Measurements from ENCODE around the gene CDKAL1.
"Not testable (repeated sequence)": the region's sequence is repeated elsewhere in the genome, so short reads cannot be mapped to it uniquely, and the experiment has no call there.

CDKAL1 gene

DNA sequence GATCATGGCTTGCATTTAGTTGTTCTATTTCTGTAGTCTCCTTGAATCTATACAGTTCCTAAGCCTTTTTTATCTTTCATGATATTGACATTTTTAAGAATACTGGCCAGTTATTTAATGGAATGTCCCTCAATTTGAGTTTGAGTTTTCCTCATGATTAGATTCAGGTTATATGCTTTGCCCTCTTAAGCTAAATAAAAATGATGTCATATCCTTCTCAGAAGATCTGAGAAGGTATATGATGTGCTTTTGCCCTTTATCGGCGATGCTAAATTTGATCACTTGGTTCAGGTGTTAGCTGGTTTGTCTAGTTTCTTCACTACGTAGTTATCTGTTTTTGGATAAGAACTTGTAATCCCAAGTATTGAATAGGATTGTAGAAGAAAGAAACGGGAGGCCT is 549.5 kb downstream of the CDKAL1 start:
- Histone ChIP-seq H3K4me1 (ENCODE audit: control insufficient read depth, insufficient read depth, low read length) (no peaks in the 10 kb centered on the region), H3K27me3 (replicated peaks; ENCODE audit: control insufficient read depth, insufficient read depth, low read length) (no peaks in the 10 kb centered on the region), H3K4me3 (ENCODE audit: low read length) (no peak overlapping the region), H3K36me3 (ENCODE audit: control insufficient read depth, insufficient read depth, low read length, severe bottlenecking) (no peaks in the 10 kb centered on the region), H3K9ac (ENCODE audit: low read length) (no peak overlapping the region), H3K9me3 (ENCODE audit: control insufficient read depth, low read length) (no peaks in the 10 kb centered on the region)
- DNase-seq (ENCODE audit: low read depth) = no peak

DNA sequence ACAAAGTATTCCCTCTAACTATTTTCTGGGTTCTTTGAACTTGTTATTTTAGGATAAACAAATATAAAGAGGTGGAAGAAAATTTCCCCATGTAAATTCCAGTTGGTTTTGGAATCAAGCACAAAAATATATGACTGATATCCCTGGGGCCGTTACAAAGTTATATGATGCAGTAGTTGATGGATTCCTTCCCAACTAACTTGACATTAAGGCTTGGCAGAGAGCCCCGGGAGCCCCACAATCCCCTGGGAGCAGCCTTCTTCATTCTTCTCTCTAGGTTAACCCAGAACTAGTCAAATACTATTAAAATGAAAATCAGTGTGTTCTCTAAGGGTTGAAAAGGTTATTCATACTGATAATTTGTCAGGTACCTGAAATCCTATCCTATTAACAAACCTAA is 550.4 kb downstream of the CDKAL1 start:
- H3K9me3 ChIP-seq (ENCODE audit: control insufficient read depth, low read length) = no peaks in the 10 kb centered on the region
- no peaks in the 10 kb centered on the region for H3K36me3 ChIP-seq (ENCODE audit: control insufficient read depth, insufficient read depth, low read length, severe bottlenecking)
- no peaks in the 10 kb centered on the region for H3K27me3 ChIP-seq (replicated peaks; ENCODE audit: control insufficient read depth, insufficient read depth, low read length)
- H3K4me3 ChIP-seq (ENCODE audit: low read length) = no peak overlapping the region
- H3K4me1 ChIP-seq (ENCODE audit: control insufficient read depth, insufficient read depth, low read length) = no peaks in the 10 kb centered on the region
- peak; percentile 16 for DNase-seq (ENCODE audit: low read depth)
- H3K9ac ChIP-seq (ENCODE audit: low read length) = no peak overlapping the region

DNA sequence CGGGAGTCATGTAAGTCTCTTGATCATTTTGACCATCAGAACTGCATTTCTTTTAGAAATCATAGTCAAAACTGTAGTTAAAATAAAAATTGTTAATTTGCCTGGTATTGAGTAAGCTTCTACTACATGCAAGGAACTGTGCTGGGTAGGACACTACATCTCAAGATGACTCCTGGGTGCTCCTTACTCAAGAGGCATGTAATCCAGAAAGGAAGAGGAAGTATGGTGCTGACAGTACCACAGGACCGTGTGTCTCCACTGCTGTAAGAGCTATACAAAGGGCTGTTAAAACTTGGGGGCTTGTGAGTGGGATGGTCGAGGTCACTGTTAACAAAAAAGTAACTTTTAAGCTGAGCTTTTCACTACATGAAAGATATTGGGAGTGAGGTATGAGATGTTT is 551.0 kb downstream of the CDKAL1 start:
- no peak for DNase-seq (ENCODE audit: low read depth)
- Histone ChIP-seq H3K9ac (ENCODE audit: low read length) (no peak overlapping the region), H3K9me3 (ENCODE audit: control insufficient read depth, low read length) (no peaks in the 10 kb centered on the region), H3K27me3 (replicated peaks; ENCODE audit: control insufficient read depth, insufficient read depth, low read length) (no peaks in the 10 kb centered on the region), H3K36me3 (ENCODE audit: control insufficient read depth, insufficient read depth, low read length, severe bottlenecking) (no peaks in the 10 kb centered on the region), H3K4me3 (ENCODE audit: low read length) (no peak overlapping the region), H3K4me1 (ENCODE audit: control insufficient read depth, insufficient read depth, low read length) (no peaks in the 10 kb centered on the region)

DNA sequence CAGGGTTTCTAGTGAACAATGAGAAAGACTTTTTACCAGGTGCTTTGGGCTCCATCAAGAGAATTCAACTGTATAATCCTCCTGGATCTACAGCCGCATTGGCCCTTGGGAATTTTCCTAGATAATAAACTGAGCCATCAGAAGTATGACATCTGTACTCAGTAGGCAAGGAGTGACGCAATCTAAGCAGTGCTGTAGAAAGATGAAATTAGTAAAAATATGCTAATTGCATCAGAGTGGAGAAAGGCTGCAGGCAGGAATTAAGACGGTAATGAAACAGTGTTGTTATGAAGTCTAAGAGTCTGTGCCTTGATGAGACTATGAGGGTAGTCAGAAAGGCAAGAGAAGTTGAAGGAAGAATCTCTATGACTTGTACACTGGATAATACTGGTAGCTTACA is 551.4 kb downstream of the CDKAL1 start:
- Histone ChIP-seq H3K9ac (ENCODE audit: low read length) (no peak overlapping the region), H3K4me3 (ENCODE audit: low read length) (no peak overlapping the region), H3K9me3 (ENCODE audit: control insufficient read depth, low read length) (no peaks in the 10 kb centered on the region), H3K4me1 (ENCODE audit: control insufficient read depth, insufficient read depth, low read length) (no peaks in the 10 kb centered on the region), H3K27me3 (replicated peaks; ENCODE audit: control insufficient read depth, insufficient read depth, low read length) (no peaks in the 10 kb centered on the region), H3K36me3 (ENCODE audit: control insufficient read depth, insufficient read depth, low read length, severe bottlenecking) (no peaks in the 10 kb centered on the region)
- peak; percentile 53 for DNase-seq (ENCODE audit: low read depth)

DNA sequence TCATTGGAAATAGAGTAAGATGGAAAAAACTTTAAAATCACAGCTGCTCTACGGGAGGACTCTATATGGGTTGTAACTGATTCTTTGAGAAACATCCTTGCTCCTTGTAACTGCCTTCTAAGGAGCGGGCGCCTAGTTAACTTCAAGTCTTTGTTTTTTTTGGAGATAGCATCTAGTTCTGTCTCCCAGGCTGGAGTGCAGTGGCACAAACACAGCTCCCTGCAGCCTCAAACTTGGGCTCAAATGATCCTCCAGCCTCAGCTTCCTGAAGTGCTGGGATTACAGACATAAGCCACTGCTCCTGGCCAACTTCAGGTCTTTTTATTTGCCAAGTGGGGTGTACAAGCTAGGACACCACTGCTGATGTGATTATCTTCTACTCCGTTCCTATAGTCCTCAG is 552.9 kb downstream of the CDKAL1 start:
- Histone ChIP-seq H3K27me3 (replicated peaks; ENCODE audit: control insufficient read depth, insufficient read depth, low read length) (no peaks in the 10 kb centered on the region), H3K4me1 (ENCODE audit: control insufficient read depth, insufficient read depth, low read length) (no peaks in the 10 kb centered on the region), H3K9me3 (ENCODE audit: control insufficient read depth, low read length) (no peaks in the 10 kb centered on the region), H3K9ac (ENCODE audit: low read length) (no peak overlapping the region), H3K4me3 (ENCODE audit: low read length) (no peak overlapping the region), H3K36me3 (ENCODE audit: control insufficient read depth, insufficient read depth, low read length, severe bottlenecking) (no peaks in the 10 kb centered on the region)
- DNase-seq (ENCODE audit: low read depth) = no peak

DNA sequence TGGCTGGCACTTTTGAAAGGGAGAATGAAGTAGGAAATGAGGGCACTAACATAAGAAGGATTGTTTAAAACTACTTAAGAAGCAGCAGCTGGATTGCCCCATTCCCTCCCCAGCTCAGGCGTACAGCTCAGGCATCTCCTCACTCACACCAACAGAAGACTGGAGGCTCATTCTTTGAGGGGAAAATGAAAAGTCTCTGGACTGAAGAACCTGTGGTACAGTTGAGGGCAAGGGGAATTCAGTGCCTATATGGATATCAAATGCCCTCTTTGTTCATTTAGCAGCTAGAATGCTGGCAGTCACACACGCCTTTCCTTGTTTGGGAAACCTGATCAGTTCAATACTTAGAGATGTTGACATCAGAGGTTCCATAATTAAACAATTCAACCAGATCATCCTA is 557.2 kb downstream of the CDKAL1 start:
- H3K9me3 ChIP-seq (ENCODE audit: control insufficient read depth, low read length) = no peaks in the 10 kb centered on the region
- DNase-seq (ENCODE audit: low read depth) = no peak
- no peaks in the 10 kb centered on the region for H3K4me1 ChIP-seq (ENCODE audit: control insufficient read depth, insufficient read depth, low read length)
- H3K36me3 ChIP-seq (ENCODE audit: control insufficient read depth, insufficient read depth, low read length, severe bottlenecking) = no peaks in the 10 kb centered on the region
- no peak overlapping the region for H3K4me3 ChIP-seq (ENCODE audit: low read length)
- no peaks in the 10 kb centered on the region for H3K27me3 ChIP-seq (replicated peaks; ENCODE audit: control insufficient read depth, insufficient read depth, low read length)
- no peak overlapping the region for H3K9ac ChIP-seq (ENCODE audit: low read length)

DNA sequence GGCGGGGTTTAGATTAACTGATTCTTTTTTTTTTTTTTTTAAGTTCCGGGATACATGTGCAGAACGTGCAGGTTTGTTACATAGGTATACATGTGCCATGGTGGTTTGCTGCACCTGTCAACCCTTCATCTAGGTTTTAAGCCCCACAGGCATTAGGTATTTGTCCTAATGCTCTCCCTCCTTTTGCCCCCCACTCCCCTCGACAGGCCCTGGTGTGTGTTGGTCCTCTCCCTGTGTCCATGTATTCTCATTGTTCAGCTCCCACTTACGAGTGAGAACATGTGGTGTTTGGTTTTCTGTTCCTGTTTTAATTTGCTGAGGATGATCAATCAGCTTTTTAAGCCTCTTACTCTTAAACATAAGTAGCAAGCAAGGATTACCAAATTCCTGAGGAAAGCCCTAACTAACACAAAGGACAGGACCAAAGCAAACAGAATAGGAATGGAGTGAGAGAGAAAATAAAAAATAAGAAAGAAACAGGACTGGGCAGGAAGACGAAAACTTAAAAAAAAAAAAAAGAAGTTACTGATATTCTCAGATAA is 558.0 kb downstream of the CDKAL1 start:
- H3K27me3 ChIP-seq (replicated peaks; ENCODE audit: control insufficient read depth, insufficient read depth, low read length); DNase-seq (ENCODE audit: low read depth); H3K9ac ChIP-seq (ENCODE audit: low read length); H3K4me1 ChIP-seq (ENCODE audit: control insufficient read depth, insufficient read depth, low read length); H3K4me3 ChIP-seq (ENCODE audit: low read length); H3K36me3 ChIP-seq (ENCODE audit: control insufficient read depth, insufficient read depth, low read length, severe bottlenecking); H3K9me3 ChIP-seq (ENCODE audit: control insufficient read depth, low read length): not testable (repeated sequence)

DNA sequence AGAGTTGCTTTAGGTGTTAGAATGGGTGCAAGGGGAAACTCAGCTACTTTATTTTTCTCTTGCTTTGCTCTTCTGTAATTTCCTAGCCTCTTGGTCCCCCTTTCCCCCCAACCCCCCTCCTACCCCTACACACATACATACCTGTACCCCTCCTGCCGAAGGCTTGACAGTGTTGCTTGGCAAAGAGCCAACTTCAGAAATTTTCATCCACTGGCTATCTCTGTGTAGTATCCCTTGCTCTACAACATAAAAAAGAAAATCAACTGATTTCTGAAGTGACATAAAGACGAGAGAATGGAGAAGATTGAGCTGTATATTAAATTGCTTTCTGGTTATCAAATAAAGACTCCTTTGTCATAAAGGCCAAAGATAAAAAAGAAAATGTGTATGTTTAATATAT is 561.2 kb downstream of the CDKAL1 start:
- Histone ChIP-seq H3K9me3 (ENCODE audit: control insufficient read depth, low read length) (no peaks in the 10 kb centered on the region), H3K27me3 (replicated peaks; ENCODE audit: control insufficient read depth, insufficient read depth, low read length) (no peaks in the 10 kb centered on the region), H3K9ac (ENCODE audit: low read length) (no peak overlapping the region), H3K4me1 (ENCODE audit: control insufficient read depth, insufficient read depth, low read length) (peaks cover 4% of the 10 kb centered on the region), H3K4me3 (ENCODE audit: low read length) (no peak overlapping the region), H3K36me3 (ENCODE audit: control insufficient read depth, insufficient read depth, low read length, severe bottlenecking) (no peaks in the 10 kb centered on the region)
- no peak for DNase-seq (ENCODE audit: low read depth)

DNA sequence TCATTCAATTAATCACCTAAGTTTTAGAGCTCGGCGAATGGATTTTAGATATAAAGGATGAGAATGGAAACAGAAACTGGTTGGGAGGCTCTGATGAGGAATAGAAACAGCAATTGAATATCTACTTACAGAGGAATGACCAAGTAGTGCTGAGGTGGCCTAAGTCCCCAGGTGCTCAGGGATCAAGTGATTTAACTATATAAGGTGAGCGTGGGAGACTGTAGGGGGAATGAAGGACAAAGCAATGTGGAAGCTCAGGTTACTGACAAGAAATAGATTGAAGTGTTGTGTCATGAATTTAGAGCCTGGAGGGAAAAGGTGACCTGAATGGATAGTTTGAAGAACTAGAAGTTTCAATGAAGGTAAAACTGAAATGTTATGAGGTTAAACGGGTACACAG is 563.9 kb downstream of the CDKAL1 start:
- Histone ChIP-seq H3K9ac (ENCODE audit: low read length) (no peak overlapping the region), H3K4me3 (ENCODE audit: low read length) (no peak overlapping the region), H3K9me3 (ENCODE audit: control insufficient read depth, low read length) (no peaks in the 10 kb centered on the region), H3K4me1 (ENCODE audit: control insufficient read depth, insufficient read depth, low read length) (peaks cover 7% of the 10 kb centered on the region), H3K27me3 (replicated peaks; ENCODE audit: control insufficient read depth, insufficient read depth, low read length) (no peaks in the 10 kb centered on the region), H3K36me3 (ENCODE audit: control insufficient read depth, insufficient read depth, low read length, severe bottlenecking) (no peaks in the 10 kb centered on the region)
- DNase-seq (ENCODE audit: low read depth) = no peak

DNA sequence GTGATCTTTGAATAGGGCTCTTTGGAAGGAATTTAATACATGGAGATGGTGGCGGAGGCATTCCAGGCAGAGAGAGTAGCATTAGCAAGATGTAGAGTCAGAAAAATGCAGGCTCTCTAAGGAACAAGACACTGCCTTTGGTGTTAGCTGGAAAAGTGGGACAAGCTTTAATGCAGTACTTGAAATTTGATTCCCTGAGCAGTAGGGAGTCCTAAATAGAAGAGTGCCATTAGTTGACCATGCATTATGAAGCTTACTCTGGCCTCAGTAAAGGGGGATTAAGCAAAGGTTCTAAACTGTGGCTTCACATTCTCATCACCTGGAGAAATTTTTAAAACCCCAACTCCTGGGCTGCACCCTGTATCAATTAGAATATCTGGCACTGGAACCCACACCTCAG is 564.5 kb downstream of the CDKAL1 start:
- Histone ChIP-seq H3K4me1 (ENCODE audit: control insufficient read depth, insufficient read depth, low read length) (peaks cover 7% of the 10 kb centered on the region), H3K27me3 (replicated peaks; ENCODE audit: control insufficient read depth, insufficient read depth, low read length) (no peaks in the 10 kb centered on the region), H3K9me3 (ENCODE audit: control insufficient read depth, low read length) (no peaks in the 10 kb centered on the region), H3K9ac (ENCODE audit: low read length) (no peak overlapping the region), H3K36me3 (ENCODE audit: control insufficient read depth, insufficient read depth, low read length, severe bottlenecking) (no peaks in the 10 kb centered on the region), H3K4me3 (ENCODE audit: low read length) (no peak overlapping the region)
- DNase-seq (ENCODE audit: low read depth) = no peak

DNA sequence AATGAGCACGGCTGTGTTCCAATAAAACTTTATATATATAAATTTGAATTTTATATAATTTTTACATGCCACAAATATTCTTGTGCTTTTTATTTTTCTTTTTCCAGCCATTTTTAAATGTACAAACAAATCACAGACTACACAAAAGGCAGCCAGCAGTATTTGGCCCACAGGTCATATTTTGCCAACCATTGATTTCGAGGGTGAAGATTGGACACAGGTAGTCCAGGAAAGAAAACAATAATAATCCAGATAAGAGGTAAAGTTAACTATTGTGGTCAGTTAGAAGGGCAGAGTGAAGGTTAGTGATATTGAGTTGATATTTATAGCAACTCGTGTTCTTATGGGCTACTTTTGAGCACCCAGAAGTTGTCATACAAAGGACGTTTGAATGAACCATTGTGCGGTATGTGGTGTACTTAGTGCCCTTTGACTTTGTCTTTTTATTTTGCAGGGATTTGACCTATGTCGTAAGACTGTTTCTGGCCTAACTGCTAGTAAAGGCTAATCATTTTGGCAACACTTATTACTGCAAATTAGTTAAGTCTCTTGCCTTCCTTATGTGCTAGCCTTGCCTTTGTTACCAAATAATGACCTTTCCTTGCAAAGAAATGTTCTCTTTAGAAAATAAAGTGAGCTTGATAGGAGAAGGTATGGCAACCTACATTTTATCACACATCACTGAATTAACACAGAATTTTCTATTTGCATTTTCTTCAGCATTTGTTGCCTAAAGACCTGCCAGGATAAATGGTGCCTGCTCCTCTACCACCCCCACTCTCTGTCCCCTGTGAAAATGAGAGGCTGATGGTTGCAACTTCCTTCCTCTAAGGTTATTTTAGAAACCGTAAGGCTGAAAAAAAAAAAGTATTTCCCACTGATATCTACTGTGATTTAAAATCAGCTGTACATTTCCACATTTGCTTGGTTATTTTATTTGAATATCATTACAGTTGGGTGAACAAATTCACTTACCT is 565.4 kb downstream of the CDKAL1 start:
- H3K4me3 ChIP-seq (ENCODE audit: low read length) = no peak overlapping the region
- H3K4me1 ChIP-seq (ENCODE audit: control insufficient read depth, insufficient read depth, low read length) = peaks cover 7% of the 10 kb centered on the region
- DNase-seq (ENCODE audit: low read depth) = no peak
- H3K9ac ChIP-seq (ENCODE audit: low read length) = no peak overlapping the region
- no peaks in the 10 kb centered on the region for H3K9me3 ChIP-seq (ENCODE audit: control insufficient read depth, low read length)
- H3K27me3 ChIP-seq (replicated peaks; ENCODE audit: control insufficient read depth, insufficient read depth, low read length) = no peaks in the 10 kb centered on the region
- H3K36me3 ChIP-seq (ENCODE audit: control insufficient read depth, insufficient read depth, low read length, severe bottlenecking) = no peaks in the 10 kb centered on the region

All from adipocyte (in vitro differentiated cells).